CD1c-positive myeloid dendritic cell (primary cell): Measurements from ENCODE around the gene GHR.
"Not testable (repeated sequence)": the region's sequence is repeated elsewhere in the genome, so short reads cannot be mapped to it uniquely, and the experiment has no call there.

ENCODE experiments used
- DNase-seq: peaks from one replicate; pipeline ENCODE4 v3.0.0-alpha.2; 2016; ENCODE audit errors: extremely low spot score

The GHR gene

GRCh38 chr5:42645138-42645537 lies 221.9 kb downstream of the GHR start:
- no peak for DNase-seq

DNA sequence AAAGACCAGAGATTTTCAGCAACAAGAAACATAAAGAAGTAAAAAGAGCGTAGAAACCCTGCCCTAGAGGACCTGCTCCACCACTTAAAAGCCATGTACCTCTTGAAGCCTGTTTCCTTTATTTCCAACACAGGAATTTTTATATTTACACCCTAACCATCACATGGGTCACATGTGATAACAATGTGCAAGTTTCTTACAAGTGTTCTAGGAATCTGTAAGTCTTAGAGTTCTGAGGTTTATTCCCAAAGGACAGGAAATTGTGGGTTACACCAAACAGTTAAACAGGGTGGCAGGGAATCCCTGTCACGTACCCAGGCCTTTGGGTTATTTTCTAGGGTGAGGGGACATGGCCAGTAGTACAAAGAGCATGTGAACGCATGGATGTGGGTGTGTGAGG lies 224.8 kb downstream of the GHR start:
- DNase-seq: no peak

- DNase-seq: no peak
These were observed 225.7 kb downstream of the GHR start for GRCh38 chr5:42648915-42649314.

DNA sequence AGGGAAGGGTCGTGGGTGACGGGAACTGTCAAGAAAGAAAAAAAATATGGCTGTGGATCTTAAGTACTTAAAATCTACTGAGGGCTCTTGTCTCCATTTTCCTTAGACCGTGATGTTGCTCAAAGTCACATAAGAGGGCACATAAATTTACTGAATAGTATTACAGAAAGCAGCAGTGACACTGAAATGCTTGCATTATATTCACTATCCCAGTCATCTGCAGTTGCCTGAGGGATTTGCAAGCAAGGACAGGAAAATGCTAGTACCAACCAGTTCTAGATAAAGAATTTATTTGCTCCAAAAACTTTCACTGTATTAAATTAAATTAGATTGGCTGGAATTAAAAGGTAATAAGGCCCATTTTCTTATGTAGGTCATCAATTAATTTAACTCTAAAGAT lies 226.8 kb downstream of the GHR start:
- DNase-seq: no peak

- no peak for DNase-seq
These were observed 230.5 kb downstream of the GHR start for GRCh38 chr5:42653705-42654104.

- no peak for DNase-seq
These were observed 231.4 kb downstream of the GHR start for GRCh38 chr5:42654645-42655044.

DNA sequence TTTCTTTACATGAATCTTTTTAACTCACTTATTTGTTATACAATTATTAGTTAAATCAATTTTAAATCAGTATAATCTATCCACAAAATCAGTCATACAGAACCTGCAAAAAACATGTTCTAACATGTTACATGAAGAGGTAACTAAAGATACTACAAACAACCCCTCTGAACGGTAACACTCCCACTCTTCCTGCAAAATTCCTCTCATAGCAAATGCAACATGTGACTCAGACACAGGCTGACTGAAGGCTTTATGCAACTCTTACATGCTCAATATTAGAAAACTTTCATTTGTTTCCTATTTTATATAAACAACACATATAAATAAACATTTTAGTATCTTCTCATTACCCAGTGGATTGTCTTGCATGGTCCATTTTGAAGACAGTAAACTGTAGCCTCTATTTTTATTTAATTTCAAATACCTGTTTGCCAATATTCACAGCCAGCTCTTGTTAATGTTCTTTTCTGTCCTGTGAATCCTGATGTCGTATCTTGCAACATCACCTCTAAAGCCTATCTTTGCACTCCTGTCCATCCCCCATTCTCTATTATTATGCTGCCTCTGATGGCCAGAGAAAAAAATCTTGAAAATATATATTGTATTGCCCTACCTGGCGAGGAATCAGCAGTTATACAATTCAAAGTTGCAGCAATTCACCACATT lies 232.9 kb downstream of the GHR start:
- DNase-seq: no peak

GRCh38 chr5:42656651-42657015 lies 233.4 kb downstream of the GHR start:
- no peak for DNase-seq

- DNase-seq: not testable (repeated sequence)
These were observed 236.6 kb downstream of the GHR start for GRCh38 chr5:42659869-42660268.

GRCh38 chr5:42665857-42666256 lies 242.6 kb downstream of the GHR start:
- DNase-seq: no peak

DNA sequence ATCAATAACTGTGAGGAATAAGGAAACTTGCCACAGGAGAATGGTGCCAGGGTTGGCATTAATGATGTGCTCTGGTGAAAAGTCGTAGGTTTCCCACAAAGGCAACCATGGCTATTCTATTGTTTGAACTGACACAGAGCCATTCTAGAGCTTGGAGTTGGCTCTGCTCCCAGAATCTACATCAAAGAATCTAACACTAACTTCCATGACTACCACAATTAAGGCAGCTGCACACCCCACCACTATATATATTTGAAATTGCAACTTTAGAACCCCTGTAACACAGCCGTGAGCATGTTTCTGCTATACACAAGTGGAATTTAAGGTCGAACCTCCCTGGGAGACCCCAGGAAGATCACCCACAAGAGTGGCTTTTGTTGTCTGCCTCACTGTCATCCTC lies 243.6 kb downstream of the GHR start:
- DNase-seq: no peak

- DNase-seq: no peak
These were observed 245.0 kb downstream of the GHR start for GRCh38 chr5:42668254-42668653.

- DNase-seq: no peak
These were observed 249.7 kb downstream of the GHR start for GRCh38 chr5:42672925-42673324.

GRCh38 chr5:42675602-42676001 lies 252.4 kb downstream of the GHR start:
- DNase-seq: no peak

DNA sequence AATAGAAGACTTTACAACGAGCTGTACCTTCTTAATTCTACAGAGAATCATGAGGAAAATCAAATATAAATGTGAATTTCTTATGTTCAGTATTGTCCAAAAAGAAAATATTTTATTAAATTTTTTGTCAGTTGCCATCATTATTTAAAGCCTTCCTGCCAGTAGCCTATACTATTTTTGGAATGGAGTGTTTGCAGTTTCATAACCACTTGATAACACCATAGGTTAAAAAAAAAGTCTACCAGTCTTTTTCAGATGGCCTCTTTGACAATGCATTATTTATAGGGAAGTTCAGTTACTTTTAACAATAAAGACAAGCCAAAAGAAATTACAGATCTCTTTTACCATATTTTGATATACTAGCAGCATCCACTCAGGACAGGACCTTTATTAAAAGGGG lies 253.1 kb downstream of the GHR start:
- no peak for DNase-seq

DNA sequence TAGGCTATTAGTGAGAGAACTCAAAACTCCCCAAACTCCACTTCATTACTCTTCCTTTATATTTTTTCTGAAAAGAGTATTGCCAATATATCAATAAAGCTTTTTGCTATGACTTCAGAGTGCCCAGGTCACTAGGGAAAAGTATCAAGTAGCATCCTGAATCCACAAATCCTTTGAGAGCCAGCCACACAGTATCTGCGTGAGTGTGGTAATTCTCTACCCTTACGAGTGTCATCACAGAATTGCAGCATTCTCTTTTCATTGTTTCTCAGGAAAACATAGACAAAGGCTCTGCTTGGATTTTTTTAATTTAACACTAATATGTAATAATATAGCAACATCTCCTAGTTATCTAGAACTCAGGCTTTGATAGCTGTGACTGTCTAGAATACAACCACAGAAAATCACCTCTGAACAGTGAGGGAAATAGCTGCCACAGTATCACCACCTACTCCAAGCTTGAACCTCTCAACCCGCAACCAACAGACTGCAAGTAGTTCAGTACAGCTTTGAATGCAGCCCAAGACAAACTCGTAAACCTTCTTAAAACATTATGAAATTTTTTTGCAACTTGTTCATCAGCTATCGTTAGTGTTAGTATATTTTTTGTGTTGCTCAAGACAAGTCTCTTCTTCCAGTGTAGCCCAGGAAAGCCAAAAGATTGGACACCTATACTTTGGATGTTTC lies 254.1 kb downstream of the GHR start:
- no peak for DNase-seq

- no peak for DNase-seq
These were observed 256.8 kb downstream of the GHR start for GRCh38 chr5:42680046-42680445.

GRCh38 chr5:42685078-42685477 lies 261.8 kb downstream of the GHR start:
- not testable (repeated sequence) for DNase-seq

GRCh38 chr5:42689391-42689790 lies 266.2 kb downstream of the GHR start:
- no peak for DNase-seq

DNA sequence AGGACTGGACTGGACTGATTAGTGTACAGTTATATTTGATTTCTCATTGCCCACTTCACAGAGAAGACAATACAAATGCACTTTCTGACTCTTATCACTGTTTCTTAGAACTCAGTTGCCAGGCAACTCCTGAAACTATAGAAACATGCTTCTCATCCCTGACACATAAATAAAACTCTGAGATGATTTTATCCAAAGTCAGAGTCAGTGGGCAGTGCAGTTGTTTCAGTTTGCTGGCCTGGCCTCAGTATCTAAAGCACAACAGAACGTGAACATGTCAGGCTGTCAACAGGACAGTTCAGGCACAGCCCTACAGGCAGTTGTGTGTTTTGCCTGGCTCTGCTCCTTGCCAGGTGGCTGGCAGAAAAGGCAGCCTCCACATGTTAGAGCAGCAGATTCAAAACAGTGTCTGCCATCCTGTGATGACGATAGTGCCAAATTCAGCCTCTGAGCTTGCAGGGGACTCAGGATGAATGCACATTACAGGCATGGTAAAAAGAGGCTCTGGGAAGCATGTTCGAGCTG lies 268.2 kb downstream of the GHR start:
- DNase-seq: no peak

DNA sequence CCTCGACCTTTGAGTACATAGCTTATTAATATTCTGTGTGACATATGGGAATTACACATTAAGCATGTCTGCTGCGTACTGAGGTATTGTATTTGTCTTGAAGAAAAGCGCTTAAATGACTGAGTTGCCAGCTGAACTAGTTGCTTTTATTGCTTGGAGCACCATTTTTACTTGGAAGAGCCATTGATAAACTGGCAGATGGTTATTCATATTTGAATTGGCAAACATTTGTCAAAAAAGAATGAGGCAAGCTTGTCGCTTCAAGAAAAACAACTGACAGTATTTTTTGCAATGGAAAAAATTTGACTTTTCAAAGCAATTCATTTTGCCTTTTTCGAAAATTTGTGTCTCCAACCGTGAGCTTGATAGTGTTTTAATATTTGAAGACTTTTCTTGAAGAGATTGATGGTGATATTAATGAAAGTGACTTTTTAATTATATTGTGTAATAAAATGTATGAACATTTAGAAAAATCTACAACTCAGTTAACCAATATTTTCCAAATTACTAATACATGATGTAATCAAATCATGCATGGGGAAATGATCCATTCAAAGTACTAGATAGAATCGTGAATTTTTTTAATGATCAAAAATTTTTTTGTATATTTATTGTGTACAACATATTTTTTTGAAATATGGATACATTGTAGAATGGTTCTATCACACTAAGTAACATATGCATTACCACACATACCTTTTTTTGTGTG lies 278.3 kb downstream of the GHR start:
- no peak for DNase-seq

GRCh38 chr5:42703238-42703637 lies 280.0 kb downstream of the GHR start:
- DNase-seq: no peak

- no peak for DNase-seq
These were observed 292.5 kb downstream of the GHR start for GRCh38 chr5:42715785-42716184.
